GM20000 (cell line): ENCODE results near the gene TEX9.

Experiments used
- DNase-seq: peaks from one replicate; pipeline ENCODE4 v3.0.0; 2012; ENCODE audit warnings: low spot score
- TF ChIP-seq, protein P1 (sequence below): IDR thresholded peaks from 2 replicates; pipeline ENCODE4 v1.5.1; 2012; ENCODE audit warnings: mild to moderate bottlenecking, control low read depth; ENCODE audit errors: extremely low read depth, missing control alignments

The TEX9 gene

GRCh38 chr15:56346414-56346813 lies 18.8 kb upstream of the TEX9 start:
- no peak for DNase-seq
- TF ChIP-seq, protein P1, sequence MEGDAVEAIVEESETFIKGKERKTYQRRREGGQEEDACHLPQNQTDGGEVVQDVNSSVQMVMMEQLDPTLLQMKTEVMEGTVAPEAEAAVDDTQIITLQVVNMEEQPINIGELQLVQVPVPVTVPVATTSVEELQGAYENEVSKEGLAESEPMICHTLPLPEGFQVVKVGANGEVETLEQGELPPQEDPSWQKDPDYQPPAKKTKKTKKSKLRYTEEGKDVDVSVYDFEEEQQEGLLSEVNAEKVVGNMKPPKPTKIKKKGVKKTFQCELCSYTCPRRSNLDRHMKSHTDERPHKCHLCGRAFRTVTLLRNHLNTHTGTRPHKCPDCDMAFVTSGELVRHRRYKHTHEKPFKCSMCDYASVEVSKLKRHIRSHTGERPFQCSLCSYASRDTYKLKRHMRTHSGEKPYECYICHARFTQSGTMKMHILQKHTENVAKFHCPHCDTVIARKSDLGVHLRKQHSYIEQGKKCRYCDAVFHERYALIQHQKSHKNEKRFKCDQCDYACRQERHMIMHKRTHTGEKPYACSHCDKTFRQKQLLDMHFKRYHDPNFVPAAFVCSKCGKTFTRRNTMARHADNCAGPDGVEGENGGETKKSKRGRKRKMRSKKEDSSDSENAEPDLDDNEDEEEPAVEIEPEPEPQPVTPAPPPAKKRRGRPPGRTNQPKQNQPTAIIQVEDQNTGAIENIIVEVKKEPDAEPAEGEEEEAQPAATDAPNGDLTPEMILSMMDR = no peak

DNA sequence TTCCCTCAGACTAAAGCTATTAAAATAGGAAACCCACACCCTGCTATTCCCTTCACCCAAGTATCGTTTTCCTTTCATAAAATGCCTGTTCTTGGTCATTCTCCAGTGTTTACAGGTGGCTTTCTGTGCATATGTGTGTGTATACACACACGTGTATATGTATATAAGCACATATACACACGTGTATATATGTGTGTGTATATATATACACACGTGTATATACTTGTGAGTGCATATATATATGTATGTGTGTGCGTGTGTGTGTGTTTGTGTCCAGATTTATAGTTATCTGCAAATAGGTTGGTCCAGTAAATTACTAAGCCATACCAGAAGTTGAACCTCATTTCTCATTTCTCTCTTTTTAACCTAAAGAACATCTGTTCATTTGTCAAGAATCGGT lies 15.7 kb upstream of the TEX9 start:
- TF ChIP-seq, protein P1 = no peak
- DNase-seq = no peak

DNA sequence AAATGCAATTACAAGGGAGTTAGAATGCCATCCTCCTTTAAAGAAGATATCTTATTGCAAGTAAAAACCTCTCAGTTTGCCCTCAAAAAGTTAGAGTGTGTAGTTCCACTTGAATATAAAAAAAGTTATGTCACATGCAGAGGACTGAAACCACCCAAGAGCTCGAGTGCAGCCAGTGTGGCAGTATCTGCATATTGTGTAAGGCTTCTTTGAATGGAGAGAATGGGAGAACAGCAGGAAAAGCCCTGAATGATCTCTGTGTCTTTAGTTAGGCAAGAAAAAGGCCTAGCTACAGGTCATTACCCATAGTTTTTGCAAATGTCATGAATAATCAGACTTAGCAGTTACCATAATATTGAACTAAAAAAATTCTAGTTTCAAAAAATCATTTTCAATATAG lies 13.9 kb upstream of the TEX9 start:
- TF ChIP-seq, protein P1 = no peak
- no peak for DNase-seq

DNA sequence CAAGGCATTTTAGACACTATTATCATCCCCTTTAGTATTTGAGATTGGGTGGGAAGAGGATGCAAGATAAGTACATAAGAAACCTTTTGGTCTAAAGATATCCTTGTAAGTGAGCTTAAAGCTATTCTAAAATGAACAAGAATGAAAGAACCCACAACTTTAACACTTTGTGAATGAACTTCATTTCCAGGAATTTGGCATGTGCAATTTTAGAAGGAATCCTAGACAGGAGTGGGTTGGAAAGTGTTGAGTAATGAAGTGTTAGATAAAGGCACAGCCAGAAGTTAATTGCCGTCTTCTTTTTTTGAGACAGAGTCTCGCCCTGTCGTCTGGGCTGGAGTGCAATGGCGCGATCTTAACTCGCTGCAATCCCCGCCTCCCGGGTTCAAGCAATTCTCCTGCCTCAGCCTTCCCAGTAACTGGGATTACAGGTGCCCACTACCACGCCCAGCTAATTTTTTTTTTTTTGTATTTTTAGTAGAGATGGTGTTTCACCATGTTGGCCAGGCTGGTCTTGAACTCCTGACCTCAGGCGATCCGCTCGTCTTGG lies 13.2 kb upstream of the TEX9 start:
- DNase-seq = no peak
- TF ChIP-seq, protein P1 = no peak

DNA sequence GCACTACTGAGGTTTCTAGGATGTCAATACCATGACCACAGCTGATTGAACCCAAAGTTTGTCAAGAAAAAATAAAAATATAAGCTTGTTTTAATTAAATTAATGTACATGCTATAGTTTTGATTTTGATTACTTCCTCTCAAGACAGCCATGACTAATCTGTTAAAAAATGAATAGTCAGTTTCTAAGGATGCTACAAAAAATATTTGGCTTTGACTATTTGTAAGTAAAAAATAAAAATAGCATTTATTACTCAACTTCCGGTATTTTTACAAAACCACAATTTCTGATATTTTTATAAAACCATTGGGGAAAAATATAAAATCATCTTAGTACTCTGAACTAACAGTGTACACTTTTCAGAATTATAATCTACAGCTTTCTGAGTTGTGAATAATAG lies 12.1 kb upstream of the TEX9 start:
- TF ChIP-seq, protein P1 = no peak
- DNase-seq = no peak

DNA sequence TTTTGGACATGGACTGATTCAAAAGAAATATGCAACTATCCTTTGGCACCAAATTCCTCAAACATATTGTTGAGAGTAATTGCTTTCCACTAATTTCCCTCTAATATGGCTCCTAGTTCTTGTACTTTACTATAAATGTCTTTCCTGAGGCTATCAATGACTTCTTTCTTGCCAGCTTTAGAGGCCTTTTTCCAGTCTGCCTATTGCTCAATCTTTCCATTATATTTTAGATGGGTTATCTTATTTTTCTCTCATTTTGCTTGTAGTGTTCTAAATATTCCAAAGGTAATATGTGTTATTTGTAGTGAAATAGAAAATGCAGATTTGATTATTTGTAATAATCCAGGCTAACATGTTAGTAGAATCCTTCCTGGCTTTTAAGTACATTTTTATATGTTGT lies 11.5 kb upstream of the TEX9 start:
- TF ChIP-seq, protein P1 = no peak
- DNase-seq = no peak

DNA sequence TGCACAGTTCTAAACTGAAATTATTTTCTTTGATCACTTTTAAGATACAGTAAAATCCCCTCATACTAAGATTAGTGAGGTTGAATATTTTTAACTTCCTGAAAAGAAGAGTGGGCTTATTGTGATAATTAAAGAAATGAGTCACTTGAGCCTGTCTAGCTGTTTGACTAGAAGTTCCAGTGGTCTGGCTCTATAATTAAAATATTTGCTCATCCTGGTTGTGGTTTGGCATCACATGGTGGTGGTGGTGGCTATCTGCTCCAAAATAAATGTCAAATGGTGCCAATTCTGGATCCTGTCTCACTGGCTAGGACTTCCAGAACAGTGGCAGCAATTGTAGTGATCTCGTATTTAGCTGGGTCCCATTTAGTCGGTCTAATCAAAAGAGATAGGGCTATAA lies 8.6 kb upstream of the TEX9 start:
- TF ChIP-seq, protein P1 = no peak
- no peak for DNase-seq
